CD4-positive, alpha-beta T cell (primary cell): Measurements from ENCODE around the gene KCNJ10. TPM values are rescaled to one million over a fixed set of nuclear protein-coding genes. Genes with fewer than 3 reads are reported as not detected.

Experiments
- ATAC-seq: fragments of 200-7000 bp; cut with Tn5 transposase; one replicate; pipeline ENCODE4 v1.10.0; 2022; ENCODE audit warnings: mild to moderate bottlenecking; ENCODE audit not compliant: poor library complexity
- CTCF ChIA-PET: fragments of 350-600 bp; sonication (Branson Sonifier 250); formaldehyde crosslinking; loops from one replicate; lab custom pipeline; 2021; ENCODE audit warnings: antibody characterized with exemption, inconsistent platforms; lab: Charles Lee
- POLR2A ChIA-PET: fragments of 350-600 bp; sonication (Branson Sonifier 250); formaldehyde crosslinking; loops from one replicate; lab custom pipeline; 2021; ENCODE audit warnings: antibody characterized with exemption, inconsistent platforms; lab: Charles Lee
- DNase-seq, 14 experiments: peaks; one replicate each; pipeline ENCODE4 v3.0.0-alpha.2; 2013 to 2020; ENCODE audit warnings: mixed read lengths in 2 of 14
- H3K27ac ChIP-seq, 2 donors: one replicate each; pipeline versions ENCODE4 v1.5.1 to v1.7.0; 2013; ENCODE audit warnings: low read length in 2 of 2, low read depth in 1 of 2, mild to moderate bottlenecking in 1 of 2
- H3K27me3 ChIP-seq, 2 experiments: 1 replicate in 1 of 2; 2 replicates in 1 of 2; pipeline versions ENCODE4 v1.6.1 to v1.7.0; 2013; ENCODE audit warnings: low read length in 2 of 2, control low read depth in 1 of 2, mild to moderate bottlenecking in 1 of 2, moderate library complexity in 1 of 2; ENCODE audit not compliant: insufficient read depth in 2 of 2, control insufficient read depth in 1 of 2
- H3K36me3 ChIP-seq: one replicate; pipeline ENCODE4 v1.6.1; 2013; ENCODE audit warnings: low read length, control low read depth; ENCODE audit not compliant: insufficient read depth
- H3K4me1 ChIP-seq: one replicate; pipeline ENCODE4 v1.6.1; 2013; ENCODE audit warnings: low read length, control low read depth; ENCODE audit not compliant: insufficient read depth
- H3K4me3 ChIP-seq: one replicate; pipeline ENCODE4 v1.5.1; 2013; ENCODE audit warnings: mild to moderate bottlenecking, low read length, moderate library complexity
- H3K9me3 ChIP-seq, 2 experiments: 1 replicate in 1 of 2; 2 replicates in 1 of 2; pipeline versions ENCODE4 v1.6.1 to v1.7.0; 2013; ENCODE audit warnings: low read length in 2 of 2, mild to moderate bottlenecking in 2 of 2, control low read depth in 1 of 2, moderate library complexity in 1 of 2; ENCODE audit not compliant: control insufficient read depth in 1 of 2, insufficient read depth in 1 of 2
- H3K27ac Mint-ChIP-seq: one replicate; pipeline ENCODE4 v1.8.0; 2020; ENCODE audit warnings: mixed read lengths
- H3K27me3 Mint-ChIP-seq: one replicate; pipeline ENCODE4 v1.8.0; 2021; ENCODE audit warnings: mixed read lengths
- H3K36me3 Mint-ChIP-seq: one replicate; pipeline ENCODE4 v1.8.0; 2021; ENCODE audit warnings: low read depth, mixed read lengths
- H3K4me1 Mint-ChIP-seq: one replicate; pipeline ENCODE4 v1.8.0; 2021; ENCODE audit warnings: low read depth, mixed read lengths
- H3K4me3 Mint-ChIP-seq: one replicate; pipeline ENCODE4 v1.8.0; 2020; ENCODE audit warnings: mild to moderate bottlenecking, mixed read lengths
- H3K9me3 Mint-ChIP-seq: one replicate; pipeline ENCODE4 v1.8.0; 2020; ENCODE audit warnings: mixed read lengths
- CTCF ChIP-seq: fragments of 200-600 bp; IDR thresholded peaks from one replicate; pipeline ENCODE4 v1.8.0; 2022; ENCODE audit warnings: antibody characterized with exemption, mild to moderate bottlenecking
- intact Hi-C, 2 experiments: fragments of 100-400 bp; cut with DNase I in 1 of 2; cut with micrococcal nuclease in 1 of 2; formaldehyde crosslinking; loops; one replicate each; pipeline versions ENCODE4 v1.15.1 to v1.9.0; 2023 to 2025; cut with DNase I, micrococcal nuclease
- total RNA-seq, 174 experiments: library from RNA in 2 of 174; stranded (reverse) in 2 of 174; gene quantifications; one replicate each; pipeline ENCODE4 v1.2.3 and lab custom pipeline; 2021 to 2026

The KCNJ10 gene
- total RNA-seq, 2 experiments from 2014 or later = not detected

DNA sequence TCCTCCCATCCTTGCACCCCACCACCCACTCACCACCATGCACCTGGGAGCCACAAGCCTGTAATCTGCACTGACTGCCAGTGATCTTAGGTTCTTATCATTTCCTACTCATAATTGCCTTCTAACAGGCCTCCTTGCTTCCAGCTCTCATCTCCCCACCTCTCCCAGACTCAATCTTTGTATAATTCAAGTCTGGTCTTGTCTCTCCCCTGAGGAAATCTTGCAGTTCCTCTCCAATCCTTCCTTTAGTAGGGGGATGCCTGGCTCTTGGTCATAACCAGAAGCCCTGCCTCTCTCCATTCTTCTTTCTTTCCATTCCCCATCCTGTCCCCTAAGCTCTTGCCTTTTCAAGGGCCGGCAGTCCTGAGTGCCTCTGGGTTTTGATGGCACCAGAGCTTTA, 66.0 kb downstream of the KCNJ10 start:
- intact Hi-C loops = loop anchor here in 1 of 2 experiments (10.0 kb wide), 1 partner anchor 839 kb away; no protein-coding TSS in a partner anchor
- no peaks in the 10 kb centered on the region for H3K4me1 Mint-ChIP-seq
- no peak overlapping the region for H3K27ac Mint-ChIP-seq
- ChIA-PET CTCF (no interaction called here), POLR2A (no interaction called here)
- no peak overlapping the region for H3K27ac ChIP-seq
- H3K36me3 Mint-ChIP-seq = no peaks in the 10 kb centered on the region
- H3K9me3 ChIP-seq = no peaks in the 10 kb centered on the region
- DNase-seq (no peak), ATAC-seq (no peak)
- no peaks in the 10 kb centered on the region for H3K4me1 ChIP-seq
- no peak overlapping the region for H3K4me3 Mint-ChIP-seq
- no peak for TF ChIP-seq CTCF
- H3K27me3 Mint-ChIP-seq = no peaks in the 10 kb centered on the region
- H3K27me3 ChIP-seq = no peaks in the 10 kb centered on the region
- no peaks in the 10 kb centered on the region for H3K9me3 Mint-ChIP-seq
- H3K36me3 ChIP-seq = no peaks in the 10 kb centered on the region
- no peak overlapping the region for H3K4me3 ChIP-seq

- Mint-ChIP-seq H3K36me3 (no peaks in the 10 kb centered on the region), H3K9me3 (no peaks in the 10 kb centered on the region), H3K27me3 (no peaks in the 10 kb centered on the region), H3K4me3 (no peak overlapping the region), H3K27ac (no peak overlapping the region), H3K4me1 (no peaks in the 10 kb centered on the region)
- Histone ChIP-seq H3K36me3 (no peaks in the 10 kb centered on the region), H3K4me1 (no peaks in the 10 kb centered on the region), H3K27ac (no peak overlapping the region), H3K9me3 (no peaks in the 10 kb centered on the region), H3K4me3 (no peak overlapping the region), H3K27me3 (no peaks in the 10 kb centered on the region)
- ChIA-PET CTCF (no interaction called here), POLR2A (no interaction called here)
- intact Hi-C loops = loop anchor here in 1 of 2 experiments (10.0 kb wide), 1 partner anchor 837 kb away; no protein-coding TSS in a partner anchor
- DNase-seq (no peak), ATAC-seq (no peak)
- no peak for TF ChIP-seq CTCF
Observed at GRCh38 chr1:160001440-160001839, 68.5 kb downstream of the KCNJ10 start.

- no peak for ATAC-seq
- ChIA-PET POLR2A (no interaction called here), CTCF (interaction anchor here (1.8 kb wide), 1 partner anchor 8 kb away, joined by 4 read pairs; no protein-coding TSS in a partner anchor)
- H3K27ac Mint-ChIP-seq = no peak overlapping the region
- no peaks in the 10 kb centered on the region for H3K36me3 Mint-ChIP-seq
- Histone ChIP-seq H3K27ac (no peak overlapping the region), H3K36me3 (no peaks in the 10 kb centered on the region), H3K27me3 (no peaks in the 10 kb centered on the region), H3K4me1 (no peaks in the 10 kb centered on the region), H3K9me3 (no peaks in the 10 kb centered on the region), H3K4me3 (no peak overlapping the region)
- H3K4me3 Mint-ChIP-seq = no peak overlapping the region
- no peak for TF ChIP-seq CTCF
- no peaks in the 10 kb centered on the region for H3K9me3 Mint-ChIP-seq
- H3K27me3 Mint-ChIP-seq = peaks cover 5% of the 10 kb centered on the region
- intact Hi-C loops = no loop called here
- no peak for DNase-seq
- H3K4me1 Mint-ChIP-seq = no peaks in the 10 kb centered on the region
Observed at GRCh38 chr1:159999204-159999603, 70.8 kb downstream of the KCNJ10 start.
